Bronchial epithelial cell (primary cell): ENCODE results near the gene NEURL4. TPM values are rescaled to one million over a fixed set of nuclear protein-coding genes. Genes with fewer than 3 reads are reported as not detected.

Source experiments
- DNase-seq: peaks from one replicate; pipeline ENCODE4 v3.0.0-alpha.2; 2010; ENCODE audit warnings: low read depth
- FAIRE-seq: peaks from 2 replicates; lab custom pipeline; 2011; peaks lifted over from hg19 to GRCh38; lab: Jason Lieb, UNC
- H3K27me3 ChIP-seq: 2 replicates; pipeline ENCODE4 v1.5.1; 2011; ENCODE audit warnings: low read length; ENCODE audit not compliant: control insufficient read depth, insufficient read depth
- H3K36me3 ChIP-seq: 2 replicates; pipeline ENCODE4 v1.5.1; 2011; ENCODE audit warnings: low read length; ENCODE audit not compliant: control insufficient read depth, insufficient read depth
- H3K4me3 ChIP-seq: 2 replicates; pipeline ENCODE4 v1.5.1; 2011; ENCODE audit warnings: mild to moderate bottlenecking, low read depth, low read length, control low read depth
- CTCF ChIP-seq: IDR thresholded peaks from 2 replicates; pipeline ENCODE4 v1.5.1; 2011; ENCODE audit warnings: mild to moderate bottlenecking, moderate library complexity, low read length, control low read depth, inconsistent platforms; ENCODE audit not compliant: insufficient read depth, severe bottlenecking
- total RNA-seq: library from RNA; depleted of rRNA; stranded (reverse); fragments of >200 nt; gene quantifications from 2 replicates; pipeline ENCODE4 v1.2.1, GENCODE V29; 2014

NEURL4 gene
- total RNA-seq, 1 donor from 2014 or later: 14.7 TPM

- no peak overlapping the region for H3K4me3 ChIP-seq
- H3K36me3 ChIP-seq: no peaks in the 10 kb centered on the region
- TF ChIP-seq CTCF: peak; percentile 97
- peak; percentile 47 for FAIRE-seq
- H3K27me3 ChIP-seq: no peaks in the 10 kb centered on the region
- peak; percentile 82 for DNase-seq
These were observed 27.0 kb upstream of the NEURL4 start for GRCh38 chr17:7356072-7356549.

- DNase-seq (peak; percentile 29), FAIRE-seq (no peak)
- H3K27me3 ChIP-seq: no peaks in the 10 kb centered on the region
- H3K4me3 ChIP-seq: no peak overlapping the region
- H3K36me3 ChIP-seq: no peaks in the 10 kb centered on the region
- TF ChIP-seq CTCF: no peak
These were observed 26.4 kb upstream of the NEURL4 start for GRCh38 chr17:7355573-7355972.

- no peak for TF ChIP-seq CTCF
- FAIRE-seq (no peak), DNase-seq (peak; percentile 41)
- Histone ChIP-seq H3K27me3 (no peaks in the 10 kb centered on the region), H3K4me3 (peak within 1 kb of the TSS; percentile 96), H3K36me3 (no peaks in the 10 kb centered on the region)
These were observed 25.9 kb upstream of the NEURL4 start, which contains the start of gene TMEM95 for GRCh38 chr17:7355053-7355452. Gene TMEM95 (plus strand): TSS chr17:7355156. CDS start chr17:7355205, 49 bp downstream.

GRCh38 chr17:7354262-7354843, 25.2 kb upstream of the NEURL4 start:
- DNase-seq (peak; percentile 100), FAIRE-seq (peak; percentile 100)
- no peaks in the 10 kb centered on the region for H3K36me3 ChIP-seq
- TF ChIP-seq CTCF: peak; percentile 26
- peak overlapping the region; percentile 96 for H3K4me3 ChIP-seq
- no peaks in the 10 kb centered on the region for H3K27me3 ChIP-seq

- no peak for FAIRE-seq
- Histone ChIP-seq H3K27me3 (no peaks in the 10 kb centered on the region), H3K36me3 (no peaks in the 10 kb centered on the region), H3K4me3 (peak overlapping the region; percentile 96)
- no peak for DNase-seq
- no peak for TF ChIP-seq CTCF
These were observed 23.9 kb upstream of the NEURL4 start for GRCh38 chr17:7352910-7353635.
